NCI-H2029 treated with DMSO at 0.1 percent for 48 hours (cell line): ENCODE results near the gene DAAM2.

Source experiments
- DNase-seq: peaks from one replicate; lab custom pipeline; 2025; lab: John Stamatoyannopoulos, UW

DAAM2 gene

GRCh38 chr6:39931607-39932006 is 139.4 kb downstream of the DAAM2 start:
- no peak for DNase-seq

GRCh38 chr6:39932386-39932910 is 140.3 kb downstream of the DAAM2 start:
- no peak for DNase-seq

GRCh38 chr6:39933669-39934130 is 141.5 kb downstream of the DAAM2 start:
- DNase-seq = no peak

GRCh38 chr6:39934131-39934757 is 142.1 kb downstream of the DAAM2 start, which contains the start of gene MOCS1:
TSS of gene MOCS1 (minus strand) at chr6:39934462. CDS start at chr6:39934417, 45 bp downstream.
- DNase-seq = peak; percentile 14

- no peak for DNase-seq
Measured at GRCh38 chr6:39935241-39935640, 143.1 kb downstream of the DAAM2 start.

GRCh38 chr6:39936857-39937256 is 144.7 kb downstream of the DAAM2 start:
- no peak for DNase-seq

- no peak for DNase-seq
Measured at GRCh38 chr6:39937686-39938333, 145.6 kb downstream of the DAAM2 start.

GRCh38 chr6:39938773-39939654 is 146.8 kb downstream of the DAAM2 start:
- no peak for DNase-seq

GRCh38 chr6:39941138-39941537 is 149.0 kb downstream of the DAAM2 start:
- DNase-seq = no peak

- no peak for DNase-seq
Measured at GRCh38 chr6:39941820-39942219, 149.6 kb downstream of the DAAM2 start.

GRCh38 chr6:39942903-39943580 is 150.9 kb downstream of the DAAM2 start:
- no peak for DNase-seq

GRCh38 chr6:39945626-39946025 is 153.4 kb downstream of the DAAM2 start:
- DNase-seq = no peak

- DNase-seq = no peak
Measured at GRCh38 chr6:39947611-39948068, 155.5 kb downstream of the DAAM2 start.

- no peak for DNase-seq
Measured at GRCh38 chr6:39948199-39948791, 156.1 kb downstream of the DAAM2 start.

- DNase-seq = no peak
Measured at GRCh38 chr6:39950125-39950720, 158.0 kb downstream of the DAAM2 start.

- no peak for DNase-seq
Measured at GRCh38 chr6:39951191-39951590, 159.0 kb downstream of the DAAM2 start.

GRCh38 chr6:39951716-39952115 is 159.5 kb downstream of the DAAM2 start:
- no peak for DNase-seq

GRCh38 chr6:39952167-39952566 is 160.0 kb downstream of the DAAM2 start:
- no peak for DNase-seq

- DNase-seq = no peak
Measured at GRCh38 chr6:39953076-39953618, 161.0 kb downstream of the DAAM2 start.
